Retinal pigment epithelial cell (primary cell): ENCODE data around the gene TNFRSF11A.
A peak's percentile ranks its signal among the peaks of the same experiment; 100 is the strongest.

ENCODE experiments used
- DNase-seq: peaks from one replicate; pipeline ENCODE4 v3.0.0-alpha.2; 2010; ENCODE audit warnings: low read depth
- H3K4me3 ChIP-seq: 2 replicates; pipeline ENCODE4 v1.5.1; 2011; ENCODE audit warnings: mild to moderate bottlenecking, low read length, control low read depth, moderate library complexity
- CTCF ChIP-seq: conservative IDR thresholded peaks from 2 replicates; pipeline ENCODE4 v1.5.1; 2011; ENCODE audit warnings: low read depth, low read length, control low read depth, inconsistent platforms

TNFRSF11A gene

DNA sequence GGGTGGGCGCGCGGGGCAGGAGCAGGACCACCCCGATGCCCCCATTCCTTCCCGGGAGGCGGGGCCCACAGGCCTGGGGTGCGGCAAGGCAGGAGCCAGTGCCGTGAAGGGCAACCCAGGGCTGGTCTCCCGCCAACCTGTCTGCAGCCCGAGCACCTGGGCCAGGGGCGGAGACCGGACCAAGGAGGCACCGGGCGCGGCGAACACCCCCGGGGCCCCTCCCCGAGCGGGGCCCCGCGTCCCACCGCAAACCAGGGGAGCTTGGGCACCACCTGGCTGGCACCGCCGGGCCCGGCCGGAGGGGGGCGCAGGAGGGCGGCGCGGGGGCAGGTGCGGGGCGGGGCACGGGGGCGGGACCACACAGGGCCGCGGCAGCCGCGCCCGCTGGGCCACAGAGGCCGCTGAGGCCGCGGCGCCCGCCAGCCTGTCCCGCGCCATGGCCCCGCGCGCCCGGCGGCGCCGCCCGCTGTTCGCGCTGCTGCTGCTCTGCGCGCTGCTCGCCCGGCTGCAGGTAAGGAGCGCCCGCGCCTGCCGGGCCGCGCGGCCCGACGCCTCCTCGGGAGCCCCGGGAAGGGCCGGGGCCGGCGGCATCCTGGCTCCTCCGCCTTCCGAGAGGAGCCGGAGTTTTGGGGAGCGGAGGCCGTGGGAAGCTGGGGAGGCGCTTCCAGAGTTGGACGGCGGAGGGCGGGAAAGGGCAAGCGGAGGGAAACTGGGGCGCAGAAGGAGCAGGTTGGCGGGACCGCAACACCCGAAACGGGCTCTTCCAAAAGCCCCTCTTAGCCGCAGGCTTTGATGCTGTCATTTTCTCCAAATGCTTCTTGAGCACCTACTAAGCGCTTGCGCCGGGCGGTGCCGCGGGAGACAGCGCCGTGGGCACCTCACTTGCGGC, at the start of gene TNFRSF11A:
TSS of gene TNFRSF11A (plus strand) at position 394 of the 889 bp plus-strand sequence. CDS start at position 437, 43 bp downstream.
- TF ChIP-seq CTCF, result peak; percentile 8
- DNase-seq, result no peak
- H3K4me3 ChIP-seq, result peak within 1 kb of the TSS; percentile 62

DNA sequence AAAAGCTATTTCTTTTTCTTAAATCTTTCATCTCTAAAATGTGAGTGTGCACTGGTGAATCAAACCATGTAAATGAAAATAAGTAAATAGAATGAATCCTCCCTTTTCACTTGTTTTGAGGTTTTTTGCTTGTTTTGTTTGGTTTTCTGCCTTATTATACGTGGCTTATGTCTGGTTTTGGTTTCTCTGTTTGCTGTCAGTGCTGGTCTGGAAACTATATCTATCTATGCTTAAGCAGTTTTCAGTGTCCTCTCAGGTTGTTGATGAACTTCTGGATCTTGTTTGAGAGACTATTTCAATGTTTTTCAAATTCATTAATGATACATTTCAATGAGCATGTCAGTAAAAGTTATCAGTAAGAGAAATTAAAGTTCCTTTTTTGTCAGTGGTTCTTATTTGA, 48.1 kb upstream of the TNFRSF11A start:
- TF ChIP-seq CTCF, result no peak
- DNase-seq, result no peak
- H3K4me3 ChIP-seq, result no peak overlapping the region

DNA sequence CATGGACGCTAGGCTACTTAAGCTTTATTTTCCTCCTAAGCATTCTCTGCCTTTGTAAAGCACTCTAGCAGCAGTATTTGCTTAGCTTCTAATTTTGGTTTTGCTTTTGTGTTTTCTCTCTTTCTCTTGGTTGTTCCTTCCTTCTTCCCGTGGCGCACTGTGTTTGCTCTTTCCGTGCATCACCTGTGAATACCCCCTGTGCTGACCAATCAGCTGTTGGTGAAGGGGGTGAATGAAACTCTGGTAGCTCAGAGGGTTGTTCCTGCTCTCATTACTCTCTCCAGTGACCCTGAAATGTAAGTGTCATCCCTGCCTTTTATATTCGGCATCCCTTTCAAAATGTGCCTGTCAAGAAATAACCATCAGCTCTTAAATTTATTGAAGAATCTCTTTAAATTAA, 45.5 kb upstream of the TNFRSF11A start:
- no peak for DNase-seq
- H3K4me3 ChIP-seq, result no peak overlapping the region
- TF ChIP-seq CTCF, result no peak

- no peak overlapping the region for H3K4me3 ChIP-seq
- no peak for TF ChIP-seq CTCF
- DNase-seq, result no peak
Observed at GRCh38 chr18:62280058-62280457, 45.1 kb upstream of the TNFRSF11A start.

- no peak overlapping the region for H3K4me3 ChIP-seq
- no peak for DNase-seq
- no peak for TF ChIP-seq CTCF
Observed at GRCh38 chr18:62280786-62281185, 44.3 kb upstream of the TNFRSF11A start.

- peak; percentile 51 for DNase-seq
- no peak for TF ChIP-seq CTCF
- no peak overlapping the region for H3K4me3 ChIP-seq
Observed at GRCh38 chr18:62281684-62282083, 43.4 kb upstream of the TNFRSF11A start.

GRCh38 chr18:62282188-62282629, 42.9 kb upstream of the TNFRSF11A start:
- no peak for TF ChIP-seq CTCF
- H3K4me3 ChIP-seq, result no peak overlapping the region
- DNase-seq, result peak; percentile 5
